ENCODE measurements around the gene NME7.

GRCh38 chr1:169217636-169218035, 150.0 kb downstream of the NME7 start:
- TF ChIP-seq EZH2phosphoT487 (IDR thresholded peaks at IDR 0.05; ENCODE audit: insufficient read depth, low read depth), result no peak
- TF ChIP-seq EZH2 (IDR thresholded peaks at IDR 0.05; ENCODE audit: insufficient read depth, poor library complexity, severe bottlenecking), result no peak
